ENCODE results near the gene ENTREP1.

ENTREP1 gene

GRCh38 chr9:69323861-69324260 lies 1.2 kb upstream of the ENTREP1 start:
- no peak for DNase-seq

GRCh38 chr9:69325409-69326212 lies 596 bp downstream of the ENTREP1 start:
- DNase-seq = peak; percentile 63

- DNase-seq = no peak
These were observed 1.2 kb downstream of the ENTREP1 start for GRCh38 chr9:69326261-69326660.

GRCh38 chr9:69330580-69330979 lies 5.6 kb downstream of the ENTREP1 start:
- DNase-seq = no peak

GRCh38 chr9:69331444-69331843 lies 6.4 kb downstream of the ENTREP1 start:
- DNase-seq = no peak

- no peak for DNase-seq
These were observed 7.2 kb downstream of the ENTREP1 start for GRCh38 chr9:69332067-69332685.

- no peak for DNase-seq
These were observed 8.7 kb downstream of the ENTREP1 start for GRCh38 chr9:69333716-69334115.

- DNase-seq = no peak
These were observed 9.3 kb downstream of the ENTREP1 start for GRCh38 chr9:69334317-69334716.

GRCh38 chr9:69339620-69340019 lies 14.6 kb downstream of the ENTREP1 start:
- no peak for DNase-seq

GRCh38 chr9:69340631-69341030 lies 15.6 kb downstream of the ENTREP1 start:
- DNase-seq = no peak

- no peak for DNase-seq
These were observed 17.8 kb downstream of the ENTREP1 start for GRCh38 chr9:69342769-69343168.

- DNase-seq = no peak
These were observed 19.4 kb downstream of the ENTREP1 start for GRCh38 chr9:69344459-69344858.

GRCh38 chr9:69346596-69347390 lies 21.8 kb downstream of the ENTREP1 start:
- DNase-seq = no peak

- no peak for DNase-seq
These were observed 22.6 kb downstream of the ENTREP1 start for GRCh38 chr9:69347607-69348006.

- DNase-seq = no peak
These were observed 26.2 kb downstream of the ENTREP1 start for GRCh38 chr9:69351227-69351626.

- no peak for DNase-seq
These were observed 30.2 kb downstream of the ENTREP1 start for GRCh38 chr9:69355232-69355631.

- no peak for DNase-seq
These were observed 32.2 kb downstream of the ENTREP1 start for GRCh38 chr9:69357030-69357775.

GRCh38 chr9:69357821-69358220 lies 32.8 kb downstream of the ENTREP1 start:
- no peak for DNase-seq

GRCh38 chr9:69363191-69363590 lies 38.2 kb downstream of the ENTREP1 start:
- no peak for DNase-seq

- DNase-seq = no peak
These were observed 39.6 kb downstream of the ENTREP1 start for GRCh38 chr9:69364510-69365150.

- DNase-seq = no peak
These were observed 45.4 kb downstream of the ENTREP1 start for GRCh38 chr9:69370430-69370829.

GRCh38 chr9:69371001-69371400 lies 46.0 kb downstream of the ENTREP1 start:
- no peak for DNase-seq
